OCI-LY3 (cell line): ENCODE measurements around the gene LTBP4.

Experiments
- H2AFZ ChIP-seq: fragments of 200-600, 300-600 bp; shearing (Covaris generic); 2 replicates; pipeline ENCODE4 v1.6.0; 2014; ENCODE audit warnings: antibody characterized with exemption, low read depth, low read length
- H3K27ac ChIP-seq: fragments of 200-600, 300-600 bp; sonication (generic); 2 replicates; pipeline ENCODE4 v1.5.1; 2014; ENCODE audit warnings: mild to moderate bottlenecking, low read length, moderate library complexity, mixed read lengths
- H3K27me3 ChIP-seq: fragments of 200-600, 300-600 bp; sonication (generic); 2 replicates; pipeline ENCODE4 v1.6.1; 2014; ENCODE audit warnings: low read depth, low read length, mixed read lengths
- H3K36me3 ChIP-seq: fragments of 200-600, 300-600 bp; sonication (generic); replicated peaks from 2 replicates; pipeline ENCODE3; 2014; ENCODE audit warnings: low read depth, low read length, mixed read lengths
- H3K4me1 ChIP-seq: fragments of 300-600, 200-600 bp; sonication (generic); 2 replicates; pipeline ENCODE4 v1.6.1; 2014; ENCODE audit warnings: low read length, mixed read lengths
- H3K4me2 ChIP-seq: fragments of 200-600, 300-600 bp; sonication (generic); 2 replicates; pipeline ENCODE4 v1.6.1; 2014; ENCODE audit warnings: low read length, mixed read lengths
- H3K4me3 ChIP-seq: fragments of 300-600, 200-600 bp; sonication (generic); 2 replicates; pipeline ENCODE4 v1.5.1; 2014; ENCODE audit warnings: antibody characterized with exemption, mild to moderate bottlenecking, low read length, moderate library complexity
- H3K79me2 ChIP-seq: fragments of 300-600, 200-600 bp; shearing (Covaris generic); 2 replicates; pipeline ENCODE4 v1.6.1; 2014; ENCODE audit warnings: mild to moderate bottlenecking, low read length, mixed read lengths
- H3K9ac ChIP-seq: fragments of 300-600, 200-600 bp; shearing (Covaris generic); 2 replicates; pipeline ENCODE4 v1.6.0; 2014; ENCODE audit warnings: mild to moderate bottlenecking, low read length, moderate library complexity
- H3K9me3 ChIP-seq: fragments of 200-600, 300-600 bp; shearing (Covaris generic); 2 replicates; pipeline ENCODE4 v1.6.1; 2014; ENCODE audit warnings: low read length, mixed read lengths; ENCODE audit not compliant: insufficient read depth
- H4K20me1 ChIP-seq: fragments of 200-600, 300-600 bp; sonication (generic); 2 replicates; pipeline ENCODE4 v1.6.1; 2016; ENCODE audit warnings: low read length, mixed read lengths; ENCODE audit not compliant: insufficient read depth
- CTCF ChIP-seq: fragments of 200-600, 300-600 bp; sonication (generic); IDR thresholded peaks from 2 replicates; pipeline ENCODE4 v1.5.1; 2014; ENCODE audit warnings: antibody characterized with exemption, low read length, low read depth
- EZH2phosphoT487 ChIP-seq: fragments of 200-600 bp; shearing (Covaris generic); IDR thresholded peaks from 2 replicates; pipeline ENCODE4 v1.6.1; 2018; ENCODE audit warnings: antibody characterized with exemption, mixed run types, low read depth

LTBP4 gene

GRCh38 chr19:40671404-40671803 is 70.2 kb downstream of the LTBP4 start:
- H3K27ac ChIP-seq, result no peak overlapping the region
- no peaks in the 10 kb centered on the region for H3K4me1 ChIP-seq
- no peak overlapping the region for H3K9ac ChIP-seq
- H4K20me1 ChIP-seq, result no peaks in the 10 kb centered on the region
- H3K79me2 ChIP-seq, result no peaks in the 10 kb centered on the region
- no peak overlapping the region for H2AFZ ChIP-seq
- TF ChIP-seq EZH2phosphoT487, result no peak
- no peak for TF ChIP-seq CTCF
- peaks cover 11% of the 10 kb centered on the region for H3K36me3 ChIP-seq
- H3K9me3 ChIP-seq, result no peaks in the 10 kb centered on the region
- no peaks in the 10 kb centered on the region for H3K27me3 ChIP-seq
- no peak overlapping the region for H3K4me3 ChIP-seq
- no peak overlapping the region for H3K4me2 ChIP-seq

- peaks cover 11% of the 10 kb centered on the region for H3K36me3 ChIP-seq
- no peaks in the 10 kb centered on the region for H3K9me3 ChIP-seq
- H2AFZ ChIP-seq, result no peak overlapping the region
- no peaks in the 10 kb centered on the region for H3K27me3 ChIP-seq
- H3K4me2 ChIP-seq, result no peak overlapping the region
- no peak overlapping the region for H3K4me3 ChIP-seq
- H3K4me1 ChIP-seq, result no peaks in the 10 kb centered on the region
- H3K9ac ChIP-seq, result no peak overlapping the region
- H3K27ac ChIP-seq, result no peak overlapping the region
- no peaks in the 10 kb centered on the region for H4K20me1 ChIP-seq
- H3K79me2 ChIP-seq, result no peaks in the 10 kb centered on the region
- TF ChIP-seq CTCF (no peak), EZH2phosphoT487 (no peak)
Measured at GRCh38 chr19:40672038-40672437, 70.9 kb downstream of the LTBP4 start.

- no peaks in the 10 kb centered on the region for H4K20me1 ChIP-seq
- H3K4me3 ChIP-seq, result no peak overlapping the region
- peaks cover 11% of the 10 kb centered on the region for H3K36me3 ChIP-seq
- H3K27ac ChIP-seq, result no peak overlapping the region
- no peak overlapping the region for H2AFZ ChIP-seq
- no peaks in the 10 kb centered on the region for H3K9me3 ChIP-seq
- no peaks in the 10 kb centered on the region for H3K79me2 ChIP-seq
- no peak for TF ChIP-seq CTCF
- no peak for TF ChIP-seq EZH2phosphoT487
- no peaks in the 10 kb centered on the region for H3K4me1 ChIP-seq
- no peaks in the 10 kb centered on the region for H3K27me3 ChIP-seq
- no peak overlapping the region for H3K4me2 ChIP-seq
- no peak overlapping the region for H3K9ac ChIP-seq
Measured at GRCh38 chr19:40672573-40673299, 71.6 kb downstream of the LTBP4 start.

GRCh38 chr19:40673397-40673796 is 72.2 kb downstream of the LTBP4 start:
- Histone ChIP-seq H3K27me3 (no peaks in the 10 kb centered on the region), H3K4me2 (no peak overlapping the region), H3K9ac (no peak overlapping the region), H3K79me2 (no peaks in the 10 kb centered on the region), H3K4me1 (no peaks in the 10 kb centered on the region), H3K27ac (no peak overlapping the region), H4K20me1 (no peaks in the 10 kb centered on the region), H2AFZ (no peak overlapping the region), H3K4me3 (no peak overlapping the region), H3K36me3 (peaks cover 11% of the 10 kb centered on the region), H3K9me3 (no peaks in the 10 kb centered on the region)
- no peak for TF ChIP-seq EZH2phosphoT487
- TF ChIP-seq CTCF, result no peak
